ENCODE data around the gene ZNF444.

The ZNF444 gene

GRCh38 chr19:56123266-56123891 lies 17.7 kb upstream of the ZNF444 start:
- DNase-seq (ENCODE audit: low read depth): no peak

GRCh38 chr19:56124578-56124977 lies 16.5 kb upstream of the ZNF444 start:
- DNase-seq (ENCODE audit: low read depth): no peak

GRCh38 chr19:56125806-56126590 lies 15.1 kb upstream of the ZNF444 start:
- DNase-seq (ENCODE audit: low read depth): no peak

- DNase-seq (ENCODE audit: low read depth): no peak
These were observed 13.9 kb upstream of the ZNF444 start for GRCh38 chr19:56126983-56127780.

GRCh38 chr19:56130006-56130405 lies 11.1 kb upstream of the ZNF444 start:
- DNase-seq (ENCODE audit: low read depth): no peak

- no peak for DNase-seq (ENCODE audit: low read depth)
These were observed 9.4 kb upstream of the ZNF444 start for GRCh38 chr19:56131651-56132050.

- DNase-seq (ENCODE audit: low read depth): no peak
These were observed 8.7 kb upstream of the ZNF444 start for GRCh38 chr19:56132316-56132822.

- no peak for DNase-seq (ENCODE audit: low read depth)
These were observed 7.0 kb upstream of the ZNF444 start for GRCh38 chr19:56133858-56134653.

GRCh38 chr19:56134654-56134921 lies 6.5 kb upstream of the ZNF444 start:
- DNase-seq (ENCODE audit: low read depth): no peak

- DNase-seq (ENCODE audit: low read depth): no peak
These were observed 4.7 kb upstream of the ZNF444 start for GRCh38 chr19:56136362-56136761.

- no peak for DNase-seq (ENCODE audit: low read depth)
These were observed 3.7 kb upstream of the ZNF444 start for GRCh38 chr19:56137405-56137804.

- no peak for DNase-seq (ENCODE audit: low read depth)
These were observed 3.0 kb upstream of the ZNF444 start for GRCh38 chr19:56138069-56138468.

- DNase-seq (ENCODE audit: low read depth): no peak
These were observed 1.1 kb upstream of the ZNF444 start for GRCh38 chr19:56139847-56140582.

- no peak for DNase-seq (ENCODE audit: low read depth)
These were observed 418 bp downstream of the ZNF444 start for GRCh38 chr19:56141417-56141993.

GRCh38 chr19:56142087-56142787 lies 1.1 kb downstream of the ZNF444 start:
- no peak for DNase-seq (ENCODE audit: low read depth)

- no peak for DNase-seq (ENCODE audit: low read depth)
These were observed 1.9 kb downstream of the ZNF444 start for GRCh38 chr19:56142897-56143434.

- no peak for DNase-seq (ENCODE audit: low read depth)
These were observed 3.3 kb downstream of the ZNF444 start for GRCh38 chr19:56144376-56144775.

GRCh38 chr19:56144831-56145230 lies 3.7 kb downstream of the ZNF444 start:
- no peak for DNase-seq (ENCODE audit: low read depth)

- no peak for DNase-seq (ENCODE audit: low read depth)
These were observed 4.6 kb downstream of the ZNF444 start for GRCh38 chr19:56145698-56146097.

GRCh38 chr19:56146904-56147303 lies 5.8 kb downstream of the ZNF444 start:
- DNase-seq (ENCODE audit: low read depth): no peak
